GM18517 (cell line): ENCODE results near the gene PLXNB1.
A peak's percentile ranks its signal among the peaks of the same experiment; 100 is the strongest.
"Not testable (repeated sequence)": the region's sequence is repeated elsewhere in the genome, so short reads cannot be mapped to it uniquely, and the experiment has no call there.

ENCODE experiments used
- ATAC-seq: cut with Tn5 transposase; IDR thresholded peaks from one replicate; pipeline ENCODE4 v1.9.1; 2021; ENCODE audit warnings: mild to moderate bottlenecking, moderate library complexity; ENCODE audit not compliant: unreplicated experiment

PLXNB1 gene, protein sequence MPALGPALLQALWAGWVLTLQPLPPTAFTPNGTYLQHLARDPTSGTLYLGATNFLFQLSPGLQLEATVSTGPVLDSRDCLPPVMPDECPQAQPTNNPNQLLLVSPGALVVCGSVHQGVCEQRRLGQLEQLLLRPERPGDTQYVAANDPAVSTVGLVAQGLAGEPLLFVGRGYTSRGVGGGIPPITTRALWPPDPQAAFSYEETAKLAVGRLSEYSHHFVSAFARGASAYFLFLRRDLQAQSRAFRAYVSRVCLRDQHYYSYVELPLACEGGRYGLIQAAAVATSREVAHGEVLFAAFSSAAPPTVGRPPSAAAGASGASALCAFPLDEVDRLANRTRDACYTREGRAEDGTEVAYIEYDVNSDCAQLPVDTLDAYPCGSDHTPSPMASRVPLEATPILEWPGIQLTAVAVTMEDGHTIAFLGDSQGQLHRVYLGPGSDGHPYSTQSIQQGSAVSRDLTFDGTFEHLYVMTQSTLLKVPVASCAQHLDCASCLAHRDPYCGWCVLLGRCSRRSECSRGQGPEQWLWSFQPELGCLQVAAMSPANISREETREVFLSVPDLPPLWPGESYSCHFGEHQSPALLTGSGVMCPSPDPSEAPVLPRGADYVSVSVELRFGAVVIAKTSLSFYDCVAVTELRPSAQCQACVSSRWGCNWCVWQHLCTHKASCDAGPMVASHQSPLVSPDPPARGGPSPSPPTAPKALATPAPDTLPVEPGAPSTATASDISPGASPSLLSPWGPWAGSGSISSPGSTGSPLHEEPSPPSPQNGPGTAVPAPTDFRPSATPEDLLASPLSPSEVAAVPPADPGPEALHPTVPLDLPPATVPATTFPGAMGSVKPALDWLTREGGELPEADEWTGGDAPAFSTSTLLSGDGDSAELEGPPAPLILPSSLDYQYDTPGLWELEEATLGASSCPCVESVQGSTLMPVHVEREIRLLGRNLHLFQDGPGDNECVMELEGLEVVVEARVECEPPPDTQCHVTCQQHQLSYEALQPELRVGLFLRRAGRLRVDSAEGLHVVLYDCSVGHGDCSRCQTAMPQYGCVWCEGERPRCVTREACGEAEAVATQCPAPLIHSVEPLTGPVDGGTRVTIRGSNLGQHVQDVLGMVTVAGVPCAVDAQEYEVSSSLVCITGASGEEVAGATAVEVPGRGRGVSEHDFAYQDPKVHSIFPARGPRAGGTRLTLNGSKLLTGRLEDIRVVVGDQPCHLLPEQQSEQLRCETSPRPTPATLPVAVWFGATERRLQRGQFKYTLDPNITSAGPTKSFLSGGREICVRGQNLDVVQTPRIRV (N-terminal part only)

DNA sequence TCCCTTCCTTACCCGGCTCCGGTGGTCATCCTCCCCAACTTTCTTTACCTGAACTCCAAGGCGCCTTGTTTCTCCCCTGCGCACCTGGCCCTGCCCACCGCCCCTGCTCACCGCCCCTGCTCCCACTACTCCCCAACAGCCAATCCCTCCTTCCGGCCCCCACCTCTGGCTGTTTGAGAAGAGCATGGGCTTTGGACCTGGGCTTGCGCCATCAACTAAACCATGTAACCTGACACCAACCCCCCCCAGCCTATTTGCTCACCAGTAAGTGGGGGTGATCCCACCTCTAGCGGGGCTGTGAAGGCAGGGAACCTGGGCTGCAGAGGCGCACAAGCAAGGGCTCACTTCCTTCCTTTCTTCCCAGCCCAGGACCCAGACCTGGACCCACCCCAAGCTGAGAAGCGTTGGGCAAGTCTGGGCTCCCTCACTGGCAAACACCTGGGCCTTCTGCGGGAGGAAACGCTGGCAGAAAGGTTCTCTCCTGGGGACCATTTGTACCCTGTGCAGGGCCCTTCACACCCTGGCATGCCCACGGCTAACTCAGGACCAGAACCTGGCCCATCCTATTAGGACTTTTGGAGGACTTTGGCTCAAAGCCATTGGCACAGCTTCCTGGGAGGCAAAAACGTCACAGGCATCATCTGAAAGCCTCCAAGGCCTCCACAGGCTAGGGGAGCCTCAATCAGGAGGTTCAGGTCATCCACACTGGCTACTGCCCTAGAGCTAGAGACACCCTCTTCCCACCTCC is at the start of gene PLXNB1:
Gene PLXNB1, minus strand, starts transcription at position 127 of the 748 bp plus-strand sequence. CDS start 5,475 bp downstream, outside the sequence.
- no peak for ATAC-seq

DNA sequence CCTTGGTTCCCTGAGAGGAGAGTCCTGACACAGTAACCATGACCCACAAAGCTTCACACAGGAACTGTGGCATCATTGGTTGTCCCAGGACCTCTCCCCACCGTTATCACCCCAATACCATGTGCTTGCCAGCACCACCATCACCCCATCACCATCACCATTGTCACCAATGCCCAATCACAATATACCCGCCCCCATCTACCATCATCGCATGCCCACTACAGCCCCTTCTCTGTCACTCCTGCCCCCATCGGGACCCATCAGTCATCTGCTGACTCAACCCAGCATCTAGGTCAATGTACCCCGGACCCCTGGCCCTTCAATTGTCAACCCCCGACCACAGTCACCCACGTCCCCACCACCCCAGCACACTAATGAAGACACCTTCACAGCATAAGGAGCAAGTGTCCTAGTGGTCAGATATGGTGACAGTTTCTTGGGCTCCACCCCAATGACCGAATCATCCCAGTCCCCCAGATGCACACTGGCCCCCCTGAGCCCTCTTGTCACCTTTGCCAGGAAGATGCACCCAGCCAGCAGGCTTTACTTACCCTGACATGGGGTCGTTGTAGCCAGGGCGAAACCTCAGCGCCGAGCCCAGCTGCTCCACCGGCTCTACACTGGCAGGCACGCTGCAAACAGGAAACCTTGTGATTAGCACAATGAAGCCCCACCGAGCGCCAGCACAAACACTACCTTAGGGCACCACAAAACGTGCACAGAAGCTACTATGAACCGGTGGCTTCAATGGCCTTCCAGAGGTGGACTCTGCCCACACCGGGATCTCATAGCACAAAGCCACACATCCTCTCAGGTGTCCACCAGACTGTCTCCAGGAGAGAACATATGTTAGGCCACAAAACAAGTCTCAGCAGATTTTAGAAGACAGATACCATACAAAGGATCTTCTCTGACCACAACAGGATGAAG is 49.0 kb upstream of the PLXNB1 start:
- ATAC-seq = no peak

DNA sequence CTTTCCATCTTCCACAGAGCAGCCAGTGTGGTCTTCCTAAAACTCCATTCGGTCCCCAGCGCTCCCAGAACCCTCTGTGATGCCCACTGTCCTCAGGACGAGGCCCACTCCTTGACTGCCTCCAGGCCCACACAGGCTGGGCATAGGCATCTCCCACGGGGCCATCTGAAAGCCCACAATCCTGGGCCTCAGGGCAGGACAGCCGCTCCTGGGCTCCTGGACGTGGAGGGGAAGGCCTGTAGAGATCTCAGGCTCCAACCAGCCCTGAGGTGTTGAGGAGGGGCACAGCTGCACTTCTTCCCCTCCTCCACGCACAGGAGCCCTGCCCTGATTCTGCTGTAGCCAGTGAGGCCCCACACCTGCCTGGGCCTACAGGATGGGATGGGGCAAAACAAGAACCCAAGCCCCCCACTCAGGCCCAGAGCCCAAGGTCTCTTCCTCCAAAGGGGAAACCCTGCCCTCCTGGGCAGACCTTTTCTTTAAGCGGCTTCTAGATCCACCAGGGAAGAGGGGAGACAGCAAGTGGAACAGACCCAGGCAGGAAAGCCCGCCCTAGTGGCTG is 48.2 kb upstream of the PLXNB1 start:
- ATAC-seq = no peak

DNA sequence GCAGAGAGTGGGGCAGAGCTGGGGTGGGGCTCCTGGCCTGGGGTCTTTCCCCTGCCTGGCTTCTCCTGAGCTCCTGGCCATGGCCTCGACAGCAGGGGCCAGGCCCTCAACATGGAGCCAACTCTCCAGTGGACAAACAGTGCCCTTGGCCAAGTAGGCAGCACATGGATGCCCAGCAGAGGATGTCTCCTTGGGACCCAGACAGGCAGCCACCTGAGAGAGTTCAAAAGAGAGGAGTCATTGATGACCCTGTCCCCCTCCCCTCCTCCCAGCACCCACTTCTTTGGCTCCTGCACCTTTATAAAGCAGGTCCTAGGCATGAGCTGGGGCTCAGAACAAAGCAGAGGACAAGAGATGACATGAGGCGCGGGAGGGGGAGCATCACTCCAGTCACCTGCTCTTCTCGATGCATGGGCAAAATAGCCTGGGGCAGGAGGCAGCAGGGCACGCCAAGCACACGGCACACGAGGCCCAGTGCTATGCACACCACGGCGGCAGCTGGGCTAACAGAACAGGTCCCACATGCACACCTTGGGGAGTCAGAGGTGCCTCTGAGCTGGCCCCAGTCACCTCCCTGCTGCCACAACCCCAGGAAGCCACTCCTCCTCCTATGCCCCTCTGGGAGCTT is 46.7 kb upstream of the PLXNB1 start:
- no peak for ATAC-seq

DNA sequence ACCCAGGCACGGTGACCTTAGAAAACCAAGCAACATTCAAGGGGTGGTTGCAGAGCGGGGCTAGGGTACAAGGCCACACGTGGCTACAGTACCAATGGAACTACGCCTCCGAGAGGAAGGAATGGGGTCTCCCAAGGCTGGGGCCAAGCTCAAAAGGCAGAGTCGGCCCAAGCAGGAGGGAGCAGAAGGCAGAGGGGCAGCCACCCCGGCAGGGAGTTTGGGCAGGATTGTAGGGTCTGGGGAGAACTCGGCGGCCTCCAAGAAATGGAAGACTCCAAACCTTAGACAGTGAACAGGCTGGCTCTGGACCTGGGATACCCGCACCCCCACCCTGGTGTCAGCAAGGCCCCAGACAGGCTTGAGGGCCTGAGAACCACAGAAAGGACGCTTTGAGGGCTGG is 45.3 kb upstream of the PLXNB1 start:
- no peak for ATAC-seq

DNA sequence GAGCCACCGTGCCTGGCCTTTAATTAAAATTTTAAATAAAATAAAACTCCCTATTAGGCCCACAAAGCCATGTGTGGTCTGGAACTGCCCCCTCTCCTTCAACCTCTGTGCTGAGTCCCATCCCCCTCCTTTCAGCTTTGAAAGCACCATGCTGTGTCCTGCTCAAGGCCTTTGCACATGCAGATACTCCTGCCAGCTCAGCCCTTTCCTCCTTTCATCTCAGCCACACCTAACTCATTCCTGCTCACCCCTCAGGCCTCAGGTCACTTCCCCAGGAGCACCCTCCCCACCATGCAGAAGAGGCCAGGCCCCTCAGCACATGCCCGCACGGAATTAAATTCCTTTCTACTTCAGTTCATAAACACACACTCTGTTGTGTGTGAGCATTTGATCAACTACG is 44.7 kb upstream of the PLXNB1 start:
- no peak for ATAC-seq

DNA sequence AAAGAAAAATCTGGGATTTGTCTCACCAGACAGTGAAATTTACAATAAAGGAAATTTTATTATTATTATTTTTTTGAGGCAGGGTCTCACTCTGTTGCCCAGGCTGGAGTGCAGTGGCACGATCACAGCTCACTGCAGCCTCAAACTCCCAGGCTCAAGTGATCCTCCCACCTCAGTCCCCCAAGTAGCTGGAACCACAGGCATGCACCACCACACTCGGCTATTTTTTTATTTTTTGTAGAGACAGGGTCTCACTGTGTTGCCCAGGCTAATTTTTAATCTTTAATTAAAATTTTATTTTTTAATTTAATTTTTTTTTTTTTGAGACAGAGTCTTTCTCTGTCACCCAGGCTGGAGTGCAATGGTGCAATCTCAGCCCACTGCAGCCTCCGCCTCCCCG is 44.1 kb upstream of the PLXNB1 start:
- ATAC-seq = not testable (repeated sequence)

DNA sequence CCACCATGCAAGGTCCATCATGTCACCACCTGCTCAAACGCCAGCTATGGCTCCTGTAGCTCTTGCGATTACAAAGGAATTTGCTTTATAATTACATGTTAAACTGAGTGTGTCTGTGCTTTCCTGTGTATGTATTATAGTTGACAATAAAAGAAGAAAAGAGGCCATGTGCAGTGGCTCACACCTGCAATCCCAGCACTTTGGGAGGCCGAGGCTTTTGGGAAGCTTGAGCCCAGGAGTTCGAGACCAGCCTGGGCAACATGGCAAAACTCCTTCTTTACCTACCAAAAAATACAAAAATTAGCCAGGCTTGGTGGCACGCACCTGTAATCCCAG is 43.7 kb upstream of the PLXNB1 start:
- no peak for ATAC-seq

DNA sequence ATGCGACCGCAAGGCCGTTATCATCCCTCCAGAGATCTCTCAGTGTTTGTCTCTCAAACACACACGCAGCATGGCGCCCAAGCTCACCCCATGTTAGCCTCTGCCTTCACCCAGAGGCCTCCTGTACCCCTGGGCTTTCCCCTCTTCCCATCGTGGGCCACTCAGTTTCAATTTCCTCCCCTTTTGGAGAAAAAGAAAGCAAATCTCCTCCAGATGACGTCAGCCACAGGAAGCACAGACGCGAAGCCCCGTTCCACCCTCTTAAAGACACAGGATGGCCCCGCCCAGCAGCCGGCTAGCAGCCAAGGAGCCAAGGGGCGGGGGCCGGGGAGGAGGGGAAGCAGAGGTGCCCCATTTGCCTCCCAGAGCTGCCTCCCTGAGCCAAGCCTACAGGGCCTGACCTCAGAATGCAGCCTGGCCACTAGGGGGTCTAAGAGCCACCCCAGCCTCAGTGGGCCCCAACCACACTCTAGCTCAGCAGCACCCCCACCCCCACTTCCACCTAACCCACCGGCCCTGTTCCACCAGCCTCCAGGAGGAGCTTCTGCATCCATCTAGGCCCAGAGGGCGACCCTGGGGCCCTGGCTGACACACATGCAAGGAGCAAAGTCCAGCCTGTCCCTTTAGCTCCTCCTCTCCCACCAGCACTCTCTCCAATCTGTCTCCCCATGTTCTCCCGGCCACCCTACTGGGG is 43.2 kb upstream of the PLXNB1 start:
- ATAC-seq = peak; percentile 88

DNA sequence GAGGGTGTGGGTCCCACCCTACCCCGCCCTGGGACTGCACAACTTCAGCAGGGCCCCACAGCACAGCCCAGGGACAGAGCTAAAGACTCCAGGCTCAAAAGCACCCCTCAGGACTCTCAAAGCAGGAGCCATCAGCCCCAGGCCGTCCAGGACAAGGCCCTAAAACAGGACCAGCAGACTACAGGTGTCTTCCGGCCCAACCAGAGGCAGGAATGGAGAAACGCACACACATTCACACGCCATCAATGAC is 42.7 kb upstream of the PLXNB1 start:
- ATAC-seq = no peak

DNA sequence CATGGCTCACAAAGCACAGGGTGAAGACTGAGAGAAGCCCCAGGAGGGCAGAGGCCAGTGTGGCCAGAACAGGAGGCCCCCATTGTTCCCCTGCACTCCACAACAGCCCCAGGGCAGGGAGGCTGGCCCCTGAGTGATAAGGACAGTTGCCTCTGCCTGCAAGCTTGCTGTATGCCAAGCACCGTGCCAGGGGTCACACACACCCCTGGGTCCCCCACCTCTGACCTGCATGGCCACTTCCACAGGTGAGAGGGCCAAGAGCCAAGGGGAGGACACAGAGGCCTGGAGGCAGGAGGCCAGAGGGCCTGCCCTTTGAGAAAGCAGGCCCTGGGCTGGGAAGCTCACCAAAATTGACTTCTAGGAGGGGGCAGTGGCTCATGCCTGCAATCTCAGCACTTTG is 40.4 kb upstream of the PLXNB1 start:
- no peak for ATAC-seq

DNA sequence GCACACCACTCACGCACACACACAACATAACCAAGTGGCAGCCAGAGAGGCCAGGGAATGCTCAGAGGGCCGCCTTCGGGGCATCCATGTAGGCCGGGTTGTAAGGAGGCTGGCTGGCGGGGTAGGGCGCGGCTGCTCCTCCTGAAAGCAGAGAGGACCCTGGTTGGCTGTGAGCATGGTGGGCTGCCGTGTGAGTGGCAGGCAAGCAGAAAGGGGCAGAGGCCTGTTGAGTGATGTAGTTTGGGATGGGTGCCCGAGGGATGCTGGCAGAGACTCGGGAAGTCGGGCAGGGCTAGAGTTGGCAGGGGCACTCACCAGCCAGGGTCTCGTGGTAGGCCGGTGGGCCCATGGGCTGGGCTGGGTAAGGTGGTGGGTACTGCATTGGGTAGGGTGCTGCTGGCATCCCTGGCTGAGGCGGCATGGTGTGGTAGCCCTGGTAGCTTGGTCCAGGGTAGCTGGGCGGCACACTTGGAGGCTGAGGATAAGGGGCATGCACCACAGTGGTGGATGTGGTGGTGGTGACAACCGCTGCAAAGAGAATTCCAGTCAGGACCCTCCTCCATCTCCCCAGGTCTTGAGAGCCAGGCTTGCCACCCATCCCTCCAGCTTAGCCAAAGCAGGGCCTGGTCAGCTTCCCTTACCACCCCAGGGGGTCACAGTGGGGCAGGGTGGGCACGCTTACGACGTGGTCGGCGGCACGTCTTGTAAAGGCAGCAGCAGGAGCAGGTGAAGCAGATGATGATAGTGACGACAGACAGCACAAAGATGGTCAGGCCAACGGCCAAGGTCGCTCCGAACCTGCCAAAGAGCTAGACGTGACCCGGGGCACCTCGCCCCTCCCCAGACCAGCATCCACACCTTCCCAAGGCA is 39.4 kb upstream of the PLXNB1 start:
- no peak for ATAC-seq

DNA sequence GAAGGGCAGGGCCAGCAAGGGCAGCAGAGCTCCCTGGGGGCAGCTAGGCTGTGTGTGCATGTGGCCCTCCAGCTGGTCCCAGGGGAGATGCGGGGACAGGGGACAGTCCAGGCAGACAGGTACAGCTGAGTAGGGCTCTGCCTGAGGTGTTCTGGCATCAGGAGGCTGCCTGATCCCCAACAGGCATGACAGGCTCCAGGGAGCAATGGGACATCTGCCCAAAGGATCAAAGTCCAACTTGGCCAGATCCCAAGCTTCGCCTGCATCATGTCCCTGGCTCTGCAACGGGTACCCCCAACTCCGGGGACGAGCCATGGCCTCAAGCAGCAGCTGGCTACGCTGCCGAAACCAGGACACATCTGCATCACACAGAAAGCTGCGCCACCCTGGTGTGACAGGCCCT is 38.4 kb upstream of the PLXNB1 start:
- ATAC-seq = no peak

DNA sequence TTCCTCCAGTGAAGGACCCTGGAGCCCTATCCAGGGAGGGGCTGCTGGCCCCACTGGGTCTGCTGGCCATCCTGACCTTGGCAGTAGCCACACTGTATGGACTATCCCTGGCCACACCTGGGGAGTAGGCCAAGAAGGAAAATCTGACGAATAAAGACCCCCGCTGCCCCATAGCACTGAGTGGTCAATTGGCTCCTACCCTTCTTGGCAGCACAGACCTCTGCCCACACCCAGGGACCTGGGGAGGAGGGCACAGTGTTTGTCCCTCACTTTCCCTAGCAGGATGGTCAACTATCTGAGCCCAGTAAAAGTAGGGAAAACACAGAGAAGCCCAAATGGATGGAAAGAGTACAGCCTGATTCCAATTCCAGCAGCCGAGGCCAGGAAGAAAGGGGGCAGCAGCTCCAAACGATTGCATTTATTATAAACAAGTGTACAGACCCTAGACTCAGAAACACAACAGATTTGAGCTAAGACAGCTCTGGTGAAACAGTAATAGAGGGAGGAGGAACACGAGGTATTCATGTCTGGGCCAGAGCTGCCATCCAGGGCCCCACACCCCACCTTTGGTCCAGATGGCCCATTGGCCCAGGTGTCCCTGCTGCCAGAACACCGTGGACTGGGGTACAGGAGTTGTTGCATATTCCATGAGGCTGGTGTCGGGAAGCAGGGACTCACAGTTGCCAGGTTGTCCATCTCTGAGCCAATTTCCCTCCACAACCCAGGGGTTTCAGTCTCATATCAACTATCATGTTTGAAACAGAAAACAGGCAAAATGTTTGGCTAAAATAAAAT is 37.8 kb upstream of the PLXNB1 start:
- ATAC-seq = no peak

DNA sequence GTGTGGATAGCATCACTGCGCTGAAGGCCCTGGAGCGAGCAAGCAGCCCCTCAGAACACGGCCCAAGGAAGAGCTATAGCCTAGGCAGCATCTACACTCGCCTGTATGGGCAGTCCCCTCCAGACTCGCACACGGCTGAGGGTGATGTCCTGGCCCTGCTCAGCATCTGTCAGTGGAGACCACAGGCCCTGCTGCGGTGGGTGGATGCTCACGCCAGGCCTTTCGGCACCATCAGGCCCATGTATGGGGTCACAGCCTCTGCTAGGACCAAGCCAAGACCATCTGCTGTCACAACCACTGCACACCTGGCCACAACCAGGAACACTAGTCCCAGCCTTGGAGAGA is 37.2 kb upstream of the PLXNB1 start:
- ATAC-seq = no peak

DNA sequence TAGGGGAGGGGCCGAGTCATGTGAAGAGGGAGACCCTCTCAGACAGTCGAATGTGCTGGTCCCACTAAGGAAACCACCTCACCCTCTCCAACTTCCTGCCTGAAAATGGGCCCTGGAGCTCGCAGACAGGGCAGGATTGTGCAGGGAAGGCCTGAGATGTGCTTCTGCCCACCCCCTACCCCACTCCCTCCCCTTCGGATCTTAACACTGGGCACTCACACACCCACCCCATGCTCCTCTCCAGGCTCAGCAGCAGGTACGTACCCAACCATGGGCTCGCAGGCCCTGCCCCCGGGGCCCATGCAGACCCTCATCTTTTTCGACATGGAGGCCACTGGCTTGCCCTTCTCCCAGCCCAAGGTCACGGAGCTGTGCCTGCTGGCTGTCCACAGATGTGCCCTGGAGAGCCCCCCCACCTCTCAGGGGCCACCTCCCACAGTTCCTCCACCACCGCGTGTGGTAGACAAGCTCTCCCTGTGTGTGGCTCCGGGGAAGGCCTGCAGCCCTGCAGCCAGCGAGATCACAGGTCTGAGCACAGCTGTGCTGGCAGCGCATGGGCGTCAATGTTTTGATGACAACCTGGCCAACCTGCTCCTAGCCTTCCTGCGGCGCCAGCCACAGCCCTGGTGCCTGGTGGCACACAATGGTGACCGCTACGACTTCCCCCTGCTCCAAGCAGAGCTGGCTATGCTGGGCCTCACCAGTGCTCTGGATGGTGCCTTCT is 36.7 kb upstream of the PLXNB1 start:
- ATAC-seq = no peak
